Stimulated activated CD8-positive, alpha-beta memory T cell treated with anti-CD3 and anti-CD28 coated beads, Interleukin-12 subunit alpha, Interleukin-12 subunit beta, amount 100 ng/mL, for 4 hours (primary cell): ENCODE results near the gene FKBP4.

Experiments used
- DNase-seq: peaks from one replicate; pipeline ENCODE4 v3.0.0-alpha.2; 2020; ENCODE audit warnings: low read depth

FKBP4 gene

GRCh38 chr12:2813214-2814185, 18.7 kb downstream of the FKBP4 start:
- no peak for DNase-seq

GRCh38 chr12:2819810-2820209, 25.0 kb downstream of the FKBP4 start:
- DNase-seq, result no peak

- DNase-seq, result no peak
These were observed 25.7 kb downstream of the FKBP4 start for GRCh38 chr12:2820432-2820831.

- no peak for DNase-seq
These were observed 28.7 kb downstream of the FKBP4 start for GRCh38 chr12:2823483-2823882.

- DNase-seq, result no peak
These were observed 29.8 kb downstream of the FKBP4 start for GRCh38 chr12:2824541-2824940.

GRCh38 chr12:2825132-2825531, 30.4 kb downstream of the FKBP4 start:
- DNase-seq, result no peak

- DNase-seq, result no peak
These were observed 31.3 kb downstream of the FKBP4 start for GRCh38 chr12:2826036-2826435.

- no peak for DNase-seq
These were observed 32.1 kb downstream of the FKBP4 start for GRCh38 chr12:2826721-2827515.

- no peak for DNase-seq
These were observed 34.5 kb downstream of the FKBP4 start for GRCh38 chr12:2829275-2829674.

GRCh38 chr12:2832550-2833127, 37.9 kb downstream of the FKBP4 start:
- no peak for DNase-seq

GRCh38 chr12:2833327-2833726, 38.6 kb downstream of the FKBP4 start:
- DNase-seq, result no peak

GRCh38 chr12:2833810-2834209, 39.0 kb downstream of the FKBP4 start:
- no peak for DNase-seq

GRCh38 chr12:2834581-2835491, 40.1 kb downstream of the FKBP4 start, which contains the start of gene NRIP2:
Gene NRIP2, minus strand, starts transcription at chr12:2835035. Its CDS starts 52 bp downstream, at chr12:2834983.
- no peak for DNase-seq

- DNase-seq, result no peak
These were observed 41.1 kb downstream of the FKBP4 start for GRCh38 chr12:2835691-2836403.

GRCh38 chr12:2836574-2836973, 41.8 kb downstream of the FKBP4 start:
- no peak for DNase-seq

GRCh38 chr12:2841056-2841650, 46.4 kb downstream of the FKBP4 start:
- DNase-seq, result no peak

- DNase-seq, result no peak
These were observed 48.2 kb downstream of the FKBP4 start for GRCh38 chr12:2842948-2843347.

- no peak for DNase-seq
These were observed 50.0 kb downstream of the FKBP4 start for GRCh38 chr12:2844786-2845185.

- no peak for DNase-seq
These were observed 50.5 kb downstream of the FKBP4 start for GRCh38 chr12:2845280-2845679.

GRCh38 chr12:2851931-2852330, 57.2 kb downstream of the FKBP4 start:
- DNase-seq, result no peak
